Measurements from ENCODE around the gene ANKRD6. TPM values are rescaled to one million over a fixed set of nuclear protein-coding genes. Genes with fewer than 3 reads are reported as not detected.

Gene ANKRD6
- total RNA-seq, 1 donor: 1.3 TPM

DNA sequence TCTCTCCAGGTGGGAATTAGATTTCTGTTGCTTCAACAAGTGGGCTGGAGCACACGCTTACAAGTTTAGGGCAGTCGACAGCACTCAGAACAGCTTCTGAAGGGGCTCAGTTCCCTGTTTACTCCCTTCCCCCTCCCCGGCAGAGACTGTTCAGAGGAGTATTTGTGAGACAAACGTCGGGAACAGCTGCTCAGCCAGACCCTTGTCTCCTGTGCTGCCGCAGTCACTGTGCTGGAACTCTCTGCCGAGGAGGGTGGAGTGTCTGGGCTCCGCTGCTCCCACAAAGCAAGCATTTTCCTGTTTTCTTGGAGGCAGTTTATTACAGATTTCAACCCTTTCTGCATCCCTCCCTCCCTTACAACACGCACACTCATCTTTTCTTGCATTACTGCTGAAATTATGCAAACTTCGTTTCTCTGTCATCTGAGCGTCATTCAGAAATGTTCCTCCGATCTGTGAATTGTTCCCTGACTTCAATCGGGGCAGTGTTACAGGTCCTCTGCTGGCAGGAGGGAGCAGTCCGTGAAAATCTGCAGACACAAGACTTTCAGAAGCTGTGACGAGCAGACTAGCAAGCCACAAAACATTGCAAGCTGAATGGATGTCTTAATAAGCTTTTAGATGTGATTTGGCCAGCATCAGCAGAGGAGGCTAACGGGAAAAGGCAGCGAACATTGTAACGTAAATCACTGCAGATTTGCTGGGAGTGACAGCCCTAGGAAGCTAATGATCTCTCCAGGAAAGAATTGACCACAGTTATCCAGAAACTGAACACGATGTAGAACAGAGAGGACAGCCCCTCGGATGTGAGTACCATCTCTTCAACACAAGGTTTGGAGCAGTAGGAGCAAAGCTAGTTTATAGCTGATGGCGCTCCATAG is 129.4 kb downstream of the ANKRD6 start:
- no peak for DNase-seq (ENCODE audit: low read depth)
- no peak for TF ChIP-seq CTCF (IDR thresholded peaks at IDR 0.05; ENCODE audit: insufficient read depth, low read depth, low read length)
- no peak overlapping the region for H3K4me3 ChIP-seq (ENCODE audit: low read depth, low read length)

DNA sequence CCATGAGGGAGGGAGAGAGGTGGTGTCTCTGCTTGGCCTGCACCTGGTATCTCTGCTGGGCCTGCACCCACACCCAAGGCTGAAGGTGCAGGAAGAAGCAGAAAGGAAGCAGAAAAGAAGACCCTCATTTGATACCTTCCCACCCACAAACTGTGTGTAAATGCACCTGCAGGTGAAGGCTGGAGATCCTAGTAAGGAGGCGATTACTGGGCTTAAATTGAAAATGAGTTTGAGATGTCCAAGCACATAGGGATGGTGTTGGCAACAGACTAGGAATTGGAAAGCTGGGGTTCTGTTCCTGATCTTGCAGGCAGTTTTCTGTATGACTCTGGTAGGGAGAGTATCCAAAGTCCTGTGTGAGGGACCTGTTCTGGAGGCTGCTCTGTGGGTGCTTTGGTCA is 130.9 kb downstream of the ANKRD6 start:
- no peak overlapping the region for H3K4me3 ChIP-seq (ENCODE audit: low read depth, low read length)
- no peak for TF ChIP-seq CTCF (IDR thresholded peaks at IDR 0.05; ENCODE audit: insufficient read depth, low read depth, low read length)
- DNase-seq (ENCODE audit: low read depth): no peak

DNA sequence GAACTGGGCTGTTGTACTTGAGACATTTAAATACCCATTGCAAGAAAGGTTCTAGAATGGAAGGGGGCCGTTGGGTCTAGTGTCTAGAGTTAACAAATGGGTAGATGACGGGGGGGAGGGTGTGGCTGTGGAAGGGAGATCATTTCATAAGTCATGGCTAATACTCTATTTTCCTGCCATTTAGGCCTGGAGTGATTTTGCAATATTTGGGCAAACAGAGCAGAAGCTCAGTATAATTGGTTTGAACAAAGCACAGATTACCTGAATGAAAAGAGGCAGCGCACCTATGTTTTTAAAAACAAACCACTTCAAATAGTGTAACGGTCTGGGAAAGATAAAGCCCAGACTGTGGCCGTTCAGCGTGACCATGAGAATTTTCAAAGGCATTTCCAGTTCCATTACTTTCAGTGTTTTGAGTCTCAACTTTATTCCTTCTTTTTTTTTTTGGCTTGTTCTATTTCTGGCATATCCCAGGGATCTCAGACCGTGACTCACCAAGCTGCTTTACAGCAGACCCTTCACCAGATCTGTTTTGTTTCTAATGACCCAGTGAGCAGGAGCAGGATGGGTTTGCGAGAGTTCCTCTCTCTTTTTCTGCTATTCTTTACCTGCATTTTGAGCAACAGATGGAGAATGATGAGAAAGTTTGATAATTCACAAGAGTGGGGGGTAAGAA is 131.9 kb downstream of the ANKRD6 start:
- no peak for TF ChIP-seq CTCF (IDR thresholded peaks at IDR 0.05; ENCODE audit: insufficient read depth, low read depth, low read length)
- DNase-seq (ENCODE audit: low read depth): no peak
- H3K4me3 ChIP-seq (ENCODE audit: low read depth, low read length): no peak overlapping the region

- TF ChIP-seq CTCF (IDR thresholded peaks at IDR 0.05; ENCODE audit: insufficient read depth, low read depth, low read length): no peak
- H3K4me3 ChIP-seq (ENCODE audit: low read depth, low read length): no peak overlapping the region
- no peak for DNase-seq (ENCODE audit: low read depth)
These were observed 133.3 kb downstream of the ANKRD6 start for GRCh38 chr6:89566008-89566800.

- no peak overlapping the region for H3K4me3 ChIP-seq (ENCODE audit: low read depth, low read length)
- no peak for TF ChIP-seq CTCF (IDR thresholded peaks at IDR 0.05; ENCODE audit: insufficient read depth, low read depth, low read length)
- DNase-seq (ENCODE audit: low read depth): no peak
These were observed 134.1 kb downstream of the ANKRD6 start for GRCh38 chr6:89566930-89567629.

All from fibroblast of villous mesenchyme (primary cell).